ENCODE results near the gene TRIM26. TPM values are rescaled to one million over a fixed set of nuclear protein-coding genes. Genes with fewer than 3 reads are reported as not detected.

Gene TRIM26
- total RNA-seq, 1 donor from 2014 or later = 58.5 TPM

DNA sequence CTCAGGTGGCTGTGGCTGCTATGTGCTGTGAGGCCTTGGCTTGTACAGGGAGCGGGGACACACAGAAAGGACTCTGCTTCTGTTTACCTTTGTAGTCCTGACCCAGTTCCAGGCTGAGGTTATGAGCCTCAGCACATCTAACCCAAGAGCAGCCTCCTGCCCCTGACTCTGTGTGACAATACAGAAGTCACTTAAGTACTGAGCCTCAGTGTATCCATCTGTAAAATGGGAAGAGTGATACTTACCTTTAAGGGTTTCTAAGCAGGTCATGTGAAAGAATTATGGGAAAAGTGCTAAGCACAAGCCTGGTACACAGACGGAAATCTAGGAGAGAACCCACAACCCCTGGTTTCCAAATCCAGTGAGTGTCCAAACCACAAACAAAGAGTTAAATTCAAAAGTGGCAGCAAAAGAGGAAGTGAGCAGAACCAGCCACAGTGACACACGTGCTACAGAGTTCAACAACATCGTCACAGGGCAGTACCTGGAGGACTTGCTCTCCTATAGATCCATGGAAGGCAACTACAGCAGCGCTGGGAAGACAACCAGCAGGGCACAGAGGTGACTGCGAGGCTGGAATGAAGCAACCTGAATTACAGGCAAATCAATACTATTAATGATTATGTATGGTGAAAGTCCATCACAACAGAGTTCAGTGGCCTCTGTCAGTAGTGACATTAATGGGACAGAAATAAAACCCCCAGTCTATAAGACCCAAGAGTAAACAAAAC, 12.5 kb downstream of the TRIM26 start:
- H3K4me1 Mint-ChIP-seq (ENCODE audit: low read depth, unreplicated experiment) = peaks cover 21% of the 10 kb centered on the region
- DNase-seq = no peak
- peaks cover 2% of the 10 kb centered on the region for H3K9me3 Mint-ChIP-seq (ENCODE audit: unreplicated experiment)
- no peak overlapping the region for H3K4me3 Mint-ChIP-seq (ENCODE audit: unreplicated experiment)
- H3K36me3 Mint-ChIP-seq (ENCODE audit: unreplicated experiment) = no peaks in the 10 kb centered on the region
- TF ChIP-seq, protein P1, sequence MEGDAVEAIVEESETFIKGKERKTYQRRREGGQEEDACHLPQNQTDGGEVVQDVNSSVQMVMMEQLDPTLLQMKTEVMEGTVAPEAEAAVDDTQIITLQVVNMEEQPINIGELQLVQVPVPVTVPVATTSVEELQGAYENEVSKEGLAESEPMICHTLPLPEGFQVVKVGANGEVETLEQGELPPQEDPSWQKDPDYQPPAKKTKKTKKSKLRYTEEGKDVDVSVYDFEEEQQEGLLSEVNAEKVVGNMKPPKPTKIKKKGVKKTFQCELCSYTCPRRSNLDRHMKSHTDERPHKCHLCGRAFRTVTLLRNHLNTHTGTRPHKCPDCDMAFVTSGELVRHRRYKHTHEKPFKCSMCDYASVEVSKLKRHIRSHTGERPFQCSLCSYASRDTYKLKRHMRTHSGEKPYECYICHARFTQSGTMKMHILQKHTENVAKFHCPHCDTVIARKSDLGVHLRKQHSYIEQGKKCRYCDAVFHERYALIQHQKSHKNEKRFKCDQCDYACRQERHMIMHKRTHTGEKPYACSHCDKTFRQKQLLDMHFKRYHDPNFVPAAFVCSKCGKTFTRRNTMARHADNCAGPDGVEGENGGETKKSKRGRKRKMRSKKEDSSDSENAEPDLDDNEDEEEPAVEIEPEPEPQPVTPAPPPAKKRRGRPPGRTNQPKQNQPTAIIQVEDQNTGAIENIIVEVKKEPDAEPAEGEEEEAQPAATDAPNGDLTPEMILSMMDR (IDR thresholded peaks at IDR 0.05; ENCODE audit: partially characterized antibody, unreplicated experiment) = no peak
- no peak overlapping the region for H3K27ac Mint-ChIP-seq (ENCODE audit: unreplicated experiment)
- peaks cover 4% of the 10 kb centered on the region for H3K27me3 Mint-ChIP-seq (ENCODE audit: unreplicated experiment)

DNA sequence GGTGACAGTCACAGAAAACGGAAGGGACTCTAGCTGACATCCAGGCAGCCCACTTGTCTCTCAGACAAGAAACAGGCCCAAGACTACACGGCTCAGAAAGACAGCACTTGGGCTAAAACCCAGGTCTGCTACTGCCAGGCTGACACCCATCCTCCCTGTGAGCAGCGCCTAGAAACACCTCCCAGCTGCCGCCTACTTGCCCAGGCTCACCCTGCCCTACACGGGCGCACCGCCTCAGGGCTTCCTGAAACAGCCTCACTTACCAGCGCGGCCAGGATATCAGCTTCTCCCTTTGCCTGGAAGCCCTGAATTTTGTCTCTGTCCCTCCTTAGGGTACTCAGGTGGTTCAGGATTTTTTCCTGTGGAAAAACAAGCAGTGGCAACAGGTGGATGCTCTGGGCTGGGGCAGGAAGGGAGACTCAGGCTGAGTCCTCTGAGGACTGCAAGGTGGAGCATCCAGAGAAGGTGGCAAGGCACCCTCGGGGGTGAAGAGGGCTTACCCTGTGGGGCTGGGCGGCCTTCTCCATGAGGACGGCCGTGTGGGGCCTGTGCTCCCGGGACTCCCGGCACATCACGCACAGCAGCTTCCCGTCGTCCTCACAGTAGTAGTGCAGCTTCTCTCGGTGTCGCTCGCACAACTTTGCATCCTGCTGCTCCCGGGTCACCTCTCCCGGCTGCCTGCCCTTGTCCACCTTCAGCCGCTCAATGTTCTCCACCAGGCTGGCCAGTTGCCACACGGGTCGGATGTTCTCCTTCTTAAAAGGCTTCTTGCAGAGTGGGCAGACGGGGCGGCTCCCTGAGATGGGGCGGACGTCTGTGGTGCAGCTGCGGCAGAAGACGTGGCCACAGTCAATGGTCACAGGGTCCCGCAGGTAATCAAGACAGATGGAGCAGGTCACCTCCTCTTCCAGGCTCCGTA, 14.8 kb downstream of the TRIM26 start:
- Mint-ChIP-seq H3K36me3 (ENCODE audit: unreplicated experiment) (no peaks in the 10 kb centered on the region), H3K27me3 (ENCODE audit: unreplicated experiment) (peaks cover 12% of the 10 kb centered on the region), H3K9me3 (ENCODE audit: unreplicated experiment) (peaks cover 10% of the 10 kb centered on the region), H3K27ac (ENCODE audit: unreplicated experiment) (peak overlapping the region; percentile 76), H3K4me3 (ENCODE audit: unreplicated experiment) (no peak overlapping the region), H3K4me1 (ENCODE audit: low read depth, unreplicated experiment) (peaks cover 27% of the 10 kb centered on the region)
- DNase-seq = no peak
- TF ChIP-seq, protein P1 (IDR thresholded peaks at IDR 0.05; ENCODE audit: partially characterized antibody, unreplicated experiment) = no peak

DNA sequence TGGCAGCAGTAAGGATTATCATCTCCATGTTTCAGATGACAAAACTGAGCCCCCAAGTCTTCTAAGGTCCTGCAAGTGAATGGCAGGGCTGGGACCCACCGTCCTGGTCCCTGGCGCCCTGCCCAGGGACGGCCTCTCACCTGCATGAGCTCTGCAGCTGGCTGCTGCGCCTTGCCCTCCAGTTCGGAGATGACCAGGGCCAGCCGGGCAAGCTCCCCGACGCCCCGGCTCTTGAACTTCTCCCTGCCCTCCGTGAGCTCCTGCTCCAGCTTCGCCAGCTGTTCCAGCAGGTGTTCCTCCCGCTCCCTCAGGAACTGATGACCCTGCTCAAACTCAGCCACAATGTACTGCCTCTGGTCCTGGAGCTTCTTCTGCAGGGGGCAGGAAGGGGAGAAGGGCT, 16.8 kb downstream of the TRIM26 start:
- TF ChIP-seq, protein P1 (IDR thresholded peaks at IDR 0.05; ENCODE audit: partially characterized antibody, unreplicated experiment) = no peak
- Mint-ChIP-seq H3K36me3 (ENCODE audit: unreplicated experiment) (no peaks in the 10 kb centered on the region), H3K27ac (ENCODE audit: unreplicated experiment) (peak overlapping the region; percentile 100), H3K9me3 (ENCODE audit: unreplicated experiment) (peaks cover 11% of the 10 kb centered on the region), H3K4me1 (ENCODE audit: low read depth, unreplicated experiment) (peaks cover 27% of the 10 kb centered on the region), H3K4me3 (ENCODE audit: unreplicated experiment) (peak overlapping the region; percentile 48), H3K27me3 (ENCODE audit: unreplicated experiment) (peaks cover 12% of the 10 kb centered on the region)
- DNase-seq = no peak

DNA sequence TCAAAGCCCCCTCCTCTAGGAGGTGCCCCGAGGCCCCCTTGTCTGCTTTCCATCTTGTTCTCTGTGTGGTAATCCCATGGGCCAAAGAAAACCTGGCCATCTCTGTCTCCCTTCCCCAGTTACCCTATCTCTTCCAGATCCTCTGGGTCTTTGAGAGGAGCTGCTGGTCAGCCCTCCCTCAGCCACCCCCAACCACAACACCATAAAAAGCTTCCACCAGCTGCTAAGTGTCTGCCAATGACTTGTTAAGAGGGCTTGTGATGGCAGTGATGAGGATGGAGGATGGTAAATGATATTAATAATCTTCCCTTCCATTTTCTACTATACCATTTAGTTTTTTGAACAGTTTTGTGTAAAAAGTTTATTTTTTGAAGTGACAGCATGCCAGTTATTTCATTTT, 17.3 kb downstream of the TRIM26 start:
- peaks cover 28% of the 10 kb centered on the region for H3K4me1 Mint-ChIP-seq (ENCODE audit: low read depth, unreplicated experiment)
- peaks cover 12% of the 10 kb centered on the region for H3K27me3 Mint-ChIP-seq (ENCODE audit: unreplicated experiment)
- peak overlapping the region; percentile 100 for H3K27ac Mint-ChIP-seq (ENCODE audit: unreplicated experiment)
- H3K9me3 Mint-ChIP-seq (ENCODE audit: unreplicated experiment) = peaks cover 11% of the 10 kb centered on the region
- TF ChIP-seq, protein P1 (IDR thresholded peaks at IDR 0.05; ENCODE audit: partially characterized antibody, unreplicated experiment) = no peak
- no peaks in the 10 kb centered on the region for H3K36me3 Mint-ChIP-seq (ENCODE audit: unreplicated experiment)
- no peak for DNase-seq
- peak overlapping the region; percentile 48 for H3K4me3 Mint-ChIP-seq (ENCODE audit: unreplicated experiment)
